ENCODE measurements around the gene PDE8B.

DNA sequence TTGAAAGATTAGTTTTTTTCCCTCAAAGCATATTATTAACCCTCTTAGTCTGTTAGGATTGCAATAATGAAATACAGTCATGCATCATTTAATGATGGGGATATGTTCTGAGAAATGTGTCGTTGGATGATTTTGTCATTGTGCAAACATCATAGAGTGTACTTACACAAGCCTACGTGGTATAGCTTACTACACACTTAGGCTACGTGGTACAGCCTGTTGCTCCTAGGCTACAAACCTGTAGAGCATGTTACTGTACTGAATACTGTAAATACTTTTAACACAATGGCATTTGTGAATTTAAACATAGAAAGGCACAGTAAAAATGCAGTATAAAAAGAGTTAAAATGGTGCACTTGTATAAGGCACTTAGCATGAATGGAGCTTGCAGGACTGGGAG lies 132.7 kb downstream of the PDE8B start:
- TF ChIP-seq, protein P1, sequence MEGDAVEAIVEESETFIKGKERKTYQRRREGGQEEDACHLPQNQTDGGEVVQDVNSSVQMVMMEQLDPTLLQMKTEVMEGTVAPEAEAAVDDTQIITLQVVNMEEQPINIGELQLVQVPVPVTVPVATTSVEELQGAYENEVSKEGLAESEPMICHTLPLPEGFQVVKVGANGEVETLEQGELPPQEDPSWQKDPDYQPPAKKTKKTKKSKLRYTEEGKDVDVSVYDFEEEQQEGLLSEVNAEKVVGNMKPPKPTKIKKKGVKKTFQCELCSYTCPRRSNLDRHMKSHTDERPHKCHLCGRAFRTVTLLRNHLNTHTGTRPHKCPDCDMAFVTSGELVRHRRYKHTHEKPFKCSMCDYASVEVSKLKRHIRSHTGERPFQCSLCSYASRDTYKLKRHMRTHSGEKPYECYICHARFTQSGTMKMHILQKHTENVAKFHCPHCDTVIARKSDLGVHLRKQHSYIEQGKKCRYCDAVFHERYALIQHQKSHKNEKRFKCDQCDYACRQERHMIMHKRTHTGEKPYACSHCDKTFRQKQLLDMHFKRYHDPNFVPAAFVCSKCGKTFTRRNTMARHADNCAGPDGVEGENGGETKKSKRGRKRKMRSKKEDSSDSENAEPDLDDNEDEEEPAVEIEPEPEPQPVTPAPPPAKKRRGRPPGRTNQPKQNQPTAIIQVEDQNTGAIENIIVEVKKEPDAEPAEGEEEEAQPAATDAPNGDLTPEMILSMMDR (IDR thresholded peaks at IDR 0.05): no peak
- TF ChIP-seq EP300 (IDR thresholded peaks at IDR 0.05; ENCODE audit: borderline replicate concordance in 1 of 2, low read depth in 1 of 2, low read length in 1 of 2): no peak
- no peak for TF ChIP-seq POLR2AphosphoS5 (IDR thresholded peaks at IDR 0.05; ENCODE audit: low read depth, low read length)

Data from SK-N-SH (cell line).